BJ (cell line): ENCODE measurements around the gene POM121L2. TPM values are rescaled to one million over a fixed set of nuclear protein-coding genes. Genes with fewer than 3 reads are reported as not detected.

Experiments used
- CTCF ChIA-PET: fragments of 350-600 bp; formaldehyde crosslinking; extraction: SDS; loops from one replicate; lab custom pipeline; 2021; ENCODE audit warnings: antibody characterized with exemption, inconsistent platforms; lab: Yijun Ruan, JAX
- POLR2A ChIA-PET: fragments of 300-600 bp; sonication (Branson Sonifier 250); formaldehyde crosslinking; extraction: SDS; loops from one replicate; lab custom pipeline; 2021; ENCODE audit warnings: antibody characterized with exemption; lab: Charles Lee
- DNase-seq: peaks from one replicate; pipeline ENCODE4 v3.0.0-alpha.2; 2011; ENCODE audit warnings: low read depth
- H3K27me3 ChIP-seq: 2 replicates; pipeline ENCODE4 v1.6.0; 2011; ENCODE audit warnings: low read length; ENCODE audit not compliant: control insufficient read depth, insufficient read depth
- H3K36me3 ChIP-seq: 2 replicates; pipeline ENCODE4 v1.5.1; 2011; ENCODE audit warnings: low read length; ENCODE audit not compliant: control insufficient read depth, insufficient read depth
- H3K4me3 ChIP-seq: 2 replicates; pipeline ENCODE4 v1.5.1; 2011; ENCODE audit warnings: low read depth, mild to moderate bottlenecking, control low read depth, low read length
- CTCF ChIP-seq: IDR thresholded peaks from 2 replicates; pipeline ENCODE4 v1.5.1; 2011; ENCODE audit warnings: low read depth, mild to moderate bottlenecking, control low read depth, inconsistent platforms, low read length, moderate library complexity; ENCODE audit not compliant: insufficient read depth
- polyA minus RNA-seq: library from RNA; depleted of rRNA, polyadenylated mRNA; stranded (reverse); fragments of >200 nt; gene quantifications from 2 replicates; pipeline ENCODE4 v1.2.3, GENCODE V29; 2011; rRNA and poly(A)+ RNA removed
- polyA plus RNA-seq: library from polyadenylated mRNA; depleted of rRNA; stranded (reverse); fragments of >200 nt; gene quantifications from 2 replicates; pipeline ENCODE4 v1.2.3, GENCODE V29; 2011; rRNA removed

Gene POM121L2
- polyA plus RNA-seq (not detected in 2 replicates), polyA minus RNA-seq (not detected in 2 replicates)

DNA sequence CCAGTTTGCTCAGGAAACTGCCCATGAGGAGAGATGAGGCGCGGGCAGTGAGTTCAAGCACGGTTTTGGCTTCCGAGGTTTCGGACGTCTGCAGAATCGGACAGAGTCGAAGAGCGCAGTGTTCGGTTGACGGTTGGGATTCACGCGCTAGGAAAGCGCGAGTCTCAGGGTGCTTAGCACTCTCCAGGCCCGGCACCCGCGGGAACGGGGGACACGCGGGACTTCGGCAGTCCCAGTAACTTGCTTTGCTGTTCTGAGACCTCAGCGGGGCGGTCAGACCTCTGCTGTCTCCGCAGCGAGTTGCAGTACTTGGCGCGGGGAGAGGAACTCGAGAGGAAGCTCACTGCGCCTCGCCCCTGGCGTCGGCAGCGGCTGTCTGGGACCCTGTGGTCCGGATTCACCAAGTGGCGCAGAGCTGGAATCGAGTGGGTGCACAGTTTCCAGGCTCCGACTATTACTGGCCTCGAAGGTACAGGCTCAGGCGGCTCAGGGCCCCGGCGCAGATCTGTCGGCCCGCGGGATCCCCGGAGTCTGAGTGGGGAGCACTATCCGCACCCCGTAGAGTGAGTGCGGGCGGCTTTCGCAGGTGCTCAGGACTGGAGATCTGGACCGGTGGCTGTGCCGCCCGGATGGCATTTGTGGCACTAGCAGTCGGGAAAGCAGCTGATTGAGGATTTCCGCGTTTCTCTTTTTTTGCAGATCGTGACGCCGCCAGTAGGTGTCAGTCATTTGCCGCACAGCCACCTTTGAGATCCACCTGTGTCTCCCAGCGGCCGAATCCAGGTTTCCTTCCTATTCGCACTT lies at the start of gene POM121L2:
TSS of gene POM121L2 (minus strand) at position 128 of the 804 bp plus-strand sequence. CDS start at position 25, 103 bp downstream.
- ChIA-PET CTCF (interaction anchor here (0.8 to 1.1 kb wide), 6 partner anchors 8 to 149 kb away, joined by 3 to 9 read pairs (median 4); partner anchors contain the start of gene ZNF391), POLR2A (no interaction called here)
- no peaks in the 10 kb centered on the region for H3K36me3 ChIP-seq
- DNase-seq = no peak
- TF ChIP-seq CTCF = peak; percentile 71
- H3K4me3 ChIP-seq = peak within 1 kb of the TSS; percentile 53
- H3K27me3 ChIP-seq = peaks cover 7% of the 10 kb centered on the region

- ChIA-PET CTCF (no interaction called here), POLR2A (no interaction called here)
- Histone ChIP-seq H3K4me3 (no peak overlapping the region), H3K27me3 (no peaks in the 10 kb centered on the region), H3K36me3 (no peaks in the 10 kb centered on the region)
- DNase-seq = no peak
- no peak for TF ChIP-seq CTCF
Observed at GRCh38 chr6:27359231-27359630, 47.2 kb upstream of the POM121L2 start.

GRCh38 chr6:27358786-27359185 lies 46.7 kb upstream of the POM121L2 start:
- Histone ChIP-seq H3K4me3 (no peak overlapping the region), H3K36me3 (no peaks in the 10 kb centered on the region), H3K27me3 (no peaks in the 10 kb centered on the region)
- ChIA-PET POLR2A (no interaction called here), CTCF (no interaction called here)
- no peak for TF ChIP-seq CTCF
- DNase-seq = no peak

DNA sequence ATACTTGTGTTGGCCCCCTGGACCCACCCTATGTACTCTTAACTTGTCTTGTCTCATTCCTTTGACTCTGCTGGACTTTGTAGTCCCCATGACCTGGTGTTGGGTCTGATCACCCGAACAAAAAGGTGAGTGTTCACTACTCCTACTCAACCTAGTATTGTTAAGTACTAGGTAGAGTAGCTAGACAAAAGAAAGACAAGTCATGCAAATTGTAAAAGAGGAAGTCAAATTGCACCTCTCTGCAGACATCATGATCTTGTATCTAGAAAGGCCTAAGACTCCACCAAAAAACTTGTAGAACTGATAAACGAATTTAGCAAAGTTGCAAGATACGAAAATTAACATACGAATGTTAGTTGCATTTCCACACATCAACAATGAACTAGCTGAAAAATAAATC lies 40.8 kb upstream of the POM121L2 start:
- no peaks in the 10 kb centered on the region for H3K27me3 ChIP-seq
- no peak for TF ChIP-seq CTCF
- H3K4me3 ChIP-seq = no peak overlapping the region
- POLR2A ChIA-PET = no interaction called here
- H3K36me3 ChIP-seq = no peaks in the 10 kb centered on the region
- CTCF ChIA-PET = no interaction called here
- no peak for DNase-seq

- TF ChIP-seq CTCF = no peak
- ChIA-PET POLR2A (no interaction called here), CTCF (no interaction called here)
- no peaks in the 10 kb centered on the region for H3K27me3 ChIP-seq
- no peaks in the 10 kb centered on the region for H3K36me3 ChIP-seq
- no peak for DNase-seq
- H3K4me3 ChIP-seq = no peak overlapping the region
Observed at GRCh38 chr6:27334141-27334540, 22.1 kb upstream of the POM121L2 start.
